HEK293 (cell line): Measurements from ENCODE around the gene PBRM1.

Experiments used
- CTCF ChIA-PET: fragments of 350-600 bp; formaldehyde crosslinking; extraction: SDS; loops from one replicate; lab custom pipeline; 2021; ENCODE audit warnings: antibody characterized with exemption; lab: Yijun Ruan, JAX
- POLR2A ChIA-PET: fragments of 300-600 bp; formaldehyde crosslinking; extraction: SDS; loops from one replicate; lab custom pipeline; 2020; ENCODE audit warnings: antibody characterized with exemption, inconsistent platforms; lab: Yijun Ruan, JAX
- H3K27ac ChIP-seq: fragments of 200-500 bp; sonication (Bioruptor generic); 2 replicates; pipeline ENCODE4 v1.5.1; 2014; ENCODE audit warnings: low read depth, low read length, control low read depth, inconsistent platforms; ENCODE audit errors: extremely low read depth
- H3K36me3 ChIP-seq, 2 experiments: fragments of 200-500 bp in 1 of 2; sonication (Bioruptor generic) in 1 of 2; 1 replicate in 1 of 2; 2 replicates in 1 of 2; pipeline ENCODE4 v1.5.1; 2014 to 2017; ENCODE audit warnings: inconsistent platforms in 2 of 2, low read length in 2 of 2; ENCODE audit not compliant: control insufficient read depth in 2 of 2, insufficient read depth in 1 of 2
- H3K4me1 ChIP-seq: fragments of 200-500 bp; sonication (Bioruptor generic); 2 replicates; pipeline ENCODE4 v1.5.1; 2014; ENCODE audit warnings: mild to moderate bottlenecking, low read length, inconsistent platforms; ENCODE audit not compliant: control insufficient read depth, insufficient read depth
- H3K4me3 ChIP-seq: 2 replicates; pipeline ENCODE4 v1.5.1; 2011; ENCODE audit warnings: low read depth, mild to moderate bottlenecking, control low read depth, low read length, moderate library complexity
- H3K9me3 ChIP-seq: fragments of 200-500 bp; sonication (Bioruptor generic); 2 replicates; pipeline ENCODE4 v1.5.1; 2014; ENCODE audit warnings: low read depth, low read length, inconsistent platforms; ENCODE audit not compliant: control insufficient read depth, insufficient read depth
- EGR2 ChIP-seq: fragments of 450-650 bp; formaldehyde crosslinking; IDR thresholded peaks from 2 replicates; pipeline ENCODE4 v1.5.1; 2016; ENCODE audit warnings: low read depth, missing biosample characterization, missing genetic modification characterization
- GLI4 ChIP-seq: fragments of 450-650 bp; formaldehyde crosslinking; IDR thresholded peaks from 2 replicates; pipeline ENCODE4 v1.5.1; 2016; ENCODE audit warnings: missing biosample characterization, missing genetic modification characterization
- MZF1 ChIP-seq: fragments of 450-650 bp; formaldehyde crosslinking; IDR thresholded peaks from 2 replicates; pipeline ENCODE4 v1.5.1; 2017; ENCODE audit warnings: missing biosample characterization, missing genetic modification characterization, borderline replicate concordance
- SCRT1 ChIP-seq: fragments of 450-650 bp; formaldehyde crosslinking; IDR thresholded peaks from 2 replicates; pipeline ENCODE4 v1.5.1; 2016; ENCODE audit warnings: missing biosample characterization, missing genetic modification characterization, borderline replicate concordance
- TRIM28 ChIP-seq: IDR thresholded peaks from 2 replicates; pipeline ENCODE4 v1.6.1; 2011; ENCODE audit warnings: low read length, control low read depth, borderline replicate concordance
- ZBTB49 ChIP-seq: fragments of 450-650 bp; formaldehyde crosslinking; IDR thresholded peaks from 2 replicates; pipeline ENCODE4 v1.5.1; 2016; ENCODE audit warnings: missing biosample characterization, missing genetic modification characterization, low read depth
- ZBTB7A ChIP-seq: fragments of 450-650 bp; formaldehyde crosslinking; IDR thresholded peaks from 2 replicates; pipeline ENCODE4 v1.5.1; 2016; ENCODE audit warnings: low read depth, missing biosample characterization, missing genetic modification characterization
- ZNF175 ChIP-seq: fragments of 450-650 bp; formaldehyde crosslinking; IDR thresholded peaks from 2 replicates; pipeline ENCODE4 v1.5.1; 2016; ENCODE audit warnings: missing biosample characterization, missing genetic modification characterization
- ZNF184 ChIP-seq: fragments of 450-650 bp; IDR thresholded peaks from 2 replicates; pipeline ENCODE4 v1.5.1; 2018; ENCODE audit warnings: missing biosample characterization, mild to moderate bottlenecking, missing genetic modification characterization
- ZNF19 ChIP-seq: fragments of 450-650 bp; formaldehyde crosslinking; IDR thresholded peaks from 2 replicates; pipeline ENCODE4; 2016; ENCODE audit warnings: missing biosample characterization, missing genetic modification characterization, low read depth
- ZNF202 ChIP-seq: fragments of 450-650 bp; formaldehyde crosslinking; IDR thresholded peaks from 2 replicates; pipeline ENCODE4 v1.5.1; 2016; ENCODE audit warnings: missing biosample characterization, missing genetic modification characterization, borderline replicate concordance
- ZNF302 ChIP-seq: fragments of 450-650 bp; formaldehyde crosslinking; IDR thresholded peaks from 2 replicates; pipeline ENCODE4 v1.5.1; 2016; ENCODE audit warnings: missing biosample characterization, missing genetic modification characterization, low read depth
- ZNF398 ChIP-seq: fragments of 450-650 bp; formaldehyde crosslinking; IDR thresholded peaks from 2 replicates; pipeline ENCODE4 v1.5.1; 2017; ENCODE audit warnings: missing biosample characterization, missing genetic modification characterization
- ZNF404 ChIP-seq: fragments of 450-650 bp; formaldehyde crosslinking; IDR thresholded peaks from 2 replicates; pipeline ENCODE4 v1.5.1; 2017; ENCODE audit warnings: missing biosample characterization, missing genetic modification characterization
- ZNF549 ChIP-seq: fragments of 450-650 bp; IDR thresholded peaks from 2 replicates; pipeline ENCODE4 v1.5.1; 2018; ENCODE audit warnings: missing biosample characterization, missing genetic modification characterization, mild to moderate bottlenecking, inconsistent platforms, moderate library complexity
- ZNF600 ChIP-seq: fragments of 450-650 bp; formaldehyde crosslinking; IDR thresholded peaks from 2 replicates; pipeline ENCODE4 v1.5.1; 2016; ENCODE audit warnings: missing biosample characterization, missing genetic modification characterization
- ZNF658 ChIP-seq: fragments of 450-650 bp; formaldehyde crosslinking; IDR thresholded peaks from 2 replicates; pipeline ENCODE4; 2016; ENCODE audit warnings: missing biosample characterization, missing genetic modification characterization

PBRM1 gene

DNA sequence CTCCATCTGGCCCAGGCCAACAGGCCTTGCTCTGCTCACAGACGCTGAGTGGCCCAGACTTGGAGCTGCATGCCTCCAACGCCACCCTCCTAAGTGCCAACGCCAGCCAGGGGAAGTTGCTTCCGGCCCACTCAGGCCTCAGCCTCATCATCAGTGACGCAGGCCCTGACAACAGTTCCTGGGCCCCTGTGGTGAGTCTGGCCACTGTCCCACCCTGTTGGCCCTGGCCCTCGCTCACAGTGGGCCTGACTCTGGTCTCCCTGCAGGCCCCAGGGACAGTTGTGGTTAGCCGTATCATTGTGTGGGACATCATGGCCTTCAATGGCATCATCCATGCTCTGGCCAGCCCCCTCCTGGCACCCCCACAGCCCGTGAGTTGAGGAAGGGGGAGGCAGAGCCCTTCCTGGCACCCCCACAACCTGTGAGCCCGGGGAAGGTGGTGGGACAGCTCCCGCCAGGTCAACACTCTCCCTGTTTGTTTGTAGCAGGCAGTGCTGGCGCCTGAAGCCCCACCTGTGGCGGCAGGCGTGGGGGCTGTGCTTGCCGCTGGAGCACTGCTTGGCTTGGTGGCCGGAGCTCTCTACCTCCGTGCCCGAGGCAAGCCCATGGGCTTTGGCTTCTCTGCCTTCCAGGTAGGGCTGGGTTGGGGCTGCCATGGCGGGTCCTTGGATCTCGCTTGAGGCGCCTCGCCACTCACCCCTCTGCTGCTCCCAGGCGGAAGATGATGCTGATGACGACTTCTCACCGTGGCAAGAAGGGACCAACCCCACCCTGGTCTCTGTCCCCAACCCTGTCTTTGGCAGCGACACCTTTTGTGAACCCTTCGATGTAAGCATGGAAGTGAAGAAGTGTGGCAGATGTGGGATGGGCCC is 162.1 kb downstream of the PBRM1 start:
- H3K9me3 ChIP-seq = no peaks in the 10 kb centered on the region
- H3K27ac ChIP-seq = no peak overlapping the region
- POLR2A ChIA-PET = no interaction called here
- peaks cover 0 to 52% of the 10 kb centered on the region in 2 experiments; a peak in 1 of 3 replicates for H3K36me3 ChIP-seq
- no peaks in the 10 kb centered on the region for H3K4me1 ChIP-seq
- no peak for TF ChIP-seq ZNF549 (tag by site-specific recombination)
- TF ChIP-seq ZNF600 (tag by site-specific recombination) = peak; percentile 30; the same call in 1 of the 2 replicates
- no peak overlapping the region for H3K4me3 ChIP-seq
- CTCF ChIA-PET = interaction anchor here (0.7 kb wide), 1 partner anchor 1111 kb away, joined by 3 read pairs; no protein-coding TSS in a partner anchor

GRCh38 chr3:52522651-52523251 is 163.0 kb downstream of the PBRM1 start:
- Histone ChIP-seq H3K27ac (no peak overlapping the region), H3K9me3 (no peaks in the 10 kb centered on the region), H3K4me3 (no peak overlapping the region), H3K4me1 (no peaks in the 10 kb centered on the region), H3K36me3 (peaks cover 0 to 43% of the 10 kb centered on the region in 2 experiments; a peak in 1 of 3 replicates)
- TF ChIP-seq EGR2 (no peak), ZNF302 (tag by site-specific recombination) (no peak), ZNF202 (tag by site-specific recombination) (no peak), MZF1 (tag by site-specific recombination) (no peak), ZBTB7A (tag by site-specific recombination) (no peak), ZNF184 (no peak), ZNF404 (tag by site-specific recombination) (no peak), TRIM28 (no peak), ZNF398 (tag by site-specific recombination) (no peak), ZBTB49 (tag by site-specific recombination) (no peak), ZNF658 (tag by site-specific recombination) (no peak), SCRT1 (tag by site-specific recombination) (no peak)
- ChIA-PET POLR2A (no interaction called here), CTCF (interaction anchor here (0.6 to 0.7 kb wide), 3 partner anchors 24 to 1111 kb away, joined by 3 to 4 read pairs (median 4); no protein-coding TSS in a partner anchor)

DNA sequence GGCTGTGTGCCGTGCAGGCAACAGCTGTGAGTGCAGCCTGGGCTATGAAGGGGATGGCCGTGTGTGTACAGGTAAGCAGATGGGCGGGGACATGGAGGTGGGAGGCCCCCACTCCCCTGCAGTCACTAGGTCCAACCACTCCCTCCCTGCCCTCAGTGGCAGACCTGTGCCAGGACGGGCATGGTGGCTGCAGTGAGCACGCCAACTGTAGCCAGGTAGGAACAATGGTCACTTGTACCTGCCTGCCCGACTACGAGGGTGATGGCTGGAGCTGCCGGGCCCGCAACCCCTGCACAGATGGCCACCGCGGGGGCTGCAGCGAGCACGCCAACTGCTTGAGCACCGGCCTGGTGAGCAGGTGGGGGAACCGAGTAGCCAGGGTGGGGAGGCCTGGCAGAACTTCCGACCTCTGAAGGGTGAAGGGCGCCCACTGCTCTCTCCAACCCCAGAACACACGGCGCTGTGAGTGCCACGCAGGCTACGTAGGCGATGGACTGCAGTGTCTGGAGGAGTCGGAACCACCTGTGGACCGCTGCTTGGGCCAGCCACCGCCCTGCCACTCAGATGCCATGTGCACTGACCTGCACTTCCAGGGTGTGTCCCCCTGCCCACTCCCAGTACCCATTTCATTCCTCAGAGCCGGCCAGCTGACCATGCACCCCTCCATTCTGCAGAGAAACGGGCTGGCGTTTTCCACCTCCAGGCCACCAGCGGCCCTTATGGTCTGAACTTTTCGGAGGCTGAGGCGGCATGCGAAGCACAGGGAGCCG is 163.6 kb downstream of the PBRM1 start:
- ChIA-PET POLR2A (no interaction called here), CTCF (interaction anchor here (0.6 kb wide), 2 partner anchors 24 to 302 kb away, joined by 4 read pairs; no protein-coding TSS in a partner anchor)
- Histone ChIP-seq H3K9me3 (no peaks in the 10 kb centered on the region), H3K36me3 (peaks cover 0 to 36% of the 10 kb centered on the region in 2 experiments; a peak in 1 of 3 replicates), H3K4me3 (no peak overlapping the region), H3K27ac (no peak overlapping the region), H3K4me1 (no peaks in the 10 kb centered on the region)
- no peak for TF ChIP-seq GLI4 (tag by site-specific recombination)
- peak; percentile 80; the same call in 1 of the 2 replicates for TF ChIP-seq ZNF600 (tag by site-specific recombination)
- no peak for TF ChIP-seq ZNF19 (tag by site-specific recombination)
- no peak for TF ChIP-seq ZNF175
